Activated naive CD4-positive, alpha-beta T cell treated with anti-CD3 and anti-CD28 coated beads for 36 hours (primary cell): ENCODE results near the gene KCNMA1. TPM values are rescaled to one million over a fixed set of nuclear protein-coding genes. Genes with fewer than 3 reads are reported as not detected.

Experiments used
- CTCF ChIA-PET: fragments of 350-600 bp; sonication (Branson Sonifier 250); formaldehyde crosslinking; loops from one replicate; lab custom pipeline; 2021; ENCODE audit warnings: antibody characterized with exemption; lab: Charles Lee
- DNase-seq: peaks from one replicate; pipeline ENCODE4 v3.0.0-alpha.2; 2020
- H3K27ac Mint-ChIP-seq: one replicate; pipeline ENCODE4 v1.8.0; 2021; ENCODE audit warnings: mild to moderate bottlenecking, mixed read lengths
- H3K27me3 Mint-ChIP-seq: one replicate; pipeline ENCODE4 v1.8.0; 2021; ENCODE audit warnings: low read depth, mixed read lengths
- H3K36me3 Mint-ChIP-seq: one replicate; pipeline ENCODE4 v1.8.0; 2021; ENCODE audit warnings: low read depth, mixed read lengths
- H3K4me1 Mint-ChIP-seq: one replicate; pipeline ENCODE4 v1.8.0; 2021; ENCODE audit warnings: low read depth, mixed read lengths
- H3K4me3 Mint-ChIP-seq: one replicate; pipeline ENCODE4 v1.8.0; 2021; ENCODE audit warnings: mild to moderate bottlenecking, moderate library complexity, mixed read lengths
- H3K9me3 Mint-ChIP-seq: one replicate; pipeline ENCODE4 v1.8.0; 2021; ENCODE audit warnings: mixed read lengths
- intact Hi-C: fragments of 100-400 bp; cut with micrococcal nuclease; formaldehyde crosslinking; loops from one replicate; pipeline ENCODE4 v1.15.1; 2023
- total RNA-seq, 2 experiments: library from RNA; stranded (reverse); gene quantifications; one replicate each; pipeline ENCODE4 v1.2.3, GENCODE V29; 2021

The KCNMA1 gene
- total RNA-seq, 2 experiments from 2014 or later, result not detected

DNA sequence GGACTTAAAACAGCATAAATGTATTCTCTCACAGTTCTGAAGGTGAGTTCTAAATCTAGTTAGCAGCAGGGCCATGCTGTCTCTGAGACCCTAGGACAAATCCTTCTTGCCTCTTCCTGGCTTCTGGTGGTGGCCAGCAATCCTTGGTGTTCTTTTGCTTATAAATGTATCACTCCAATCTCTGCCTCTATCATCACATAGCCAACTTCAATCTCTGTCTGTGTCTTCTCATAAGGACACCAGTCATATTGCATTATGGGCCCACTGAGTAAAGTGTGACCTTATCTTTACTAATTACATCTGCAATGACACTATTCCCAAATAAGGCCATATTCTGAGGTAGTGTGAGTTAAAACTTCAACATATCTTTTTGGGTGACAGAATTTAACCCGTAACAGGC is 778.9 kb downstream of the KCNMA1 start:
- H3K36me3 Mint-ChIP-seq, result no peaks in the 10 kb centered on the region
- CTCF ChIA-PET, result interaction anchor here (0.7 kb wide), 1 partner anchor 146 kb away, joined by 3 read pairs; no protein-coding TSS in a partner anchor
- H3K27me3 Mint-ChIP-seq, result no peaks in the 10 kb centered on the region
- intact Hi-C loops, result no loop called here
- no peaks in the 10 kb centered on the region for H3K4me1 Mint-ChIP-seq
- H3K4me3 Mint-ChIP-seq, result no peak overlapping the region
- H3K27ac Mint-ChIP-seq, result no peak overlapping the region
- no peak for DNase-seq
- peaks cover 6% of the 10 kb centered on the region for H3K9me3 Mint-ChIP-seq

DNA sequence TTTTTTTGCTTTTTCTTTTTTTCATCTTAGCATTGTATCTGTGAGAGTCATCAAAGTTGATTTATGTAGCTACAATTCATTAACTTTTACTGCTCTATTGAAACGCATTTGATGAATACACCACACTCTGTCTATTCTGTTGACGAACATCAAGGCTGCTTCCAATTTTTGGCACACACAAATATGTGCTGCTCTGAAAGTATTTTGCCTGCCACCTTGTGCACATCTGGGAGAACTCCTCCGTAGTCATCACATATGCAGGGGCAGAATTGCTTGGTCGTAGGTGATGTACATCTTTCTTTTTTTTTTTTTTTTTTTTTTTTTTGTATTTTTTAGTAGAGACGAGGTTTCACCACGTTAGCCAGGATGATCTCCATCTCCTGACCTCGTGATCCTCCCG is 796.8 kb downstream of the KCNMA1 start:
- Mint-ChIP-seq H3K36me3 (no peaks in the 10 kb centered on the region), H3K4me1 (no peaks in the 10 kb centered on the region), H3K27ac (no peak overlapping the region), H3K4me3 (no peak overlapping the region), H3K27me3 (no peaks in the 10 kb centered on the region), H3K9me3 (peaks cover 2% of the 10 kb centered on the region)
- intact Hi-C loops, result no loop called here
- CTCF ChIA-PET, result no interaction called here
- DNase-seq, result no peak

GRCh38 chr10:76839276-76839675 is 798.3 kb downstream of the KCNMA1 start:
- intact Hi-C loops, result no loop called here
- Mint-ChIP-seq H3K4me1 (no peaks in the 10 kb centered on the region), H3K9me3 (peaks cover 3% of the 10 kb centered on the region), H3K27me3 (no peaks in the 10 kb centered on the region), H3K27ac (no peak overlapping the region), H3K36me3 (no peaks in the 10 kb centered on the region), H3K4me3 (no peak overlapping the region)
- CTCF ChIA-PET, result no interaction called here
- no peak for DNase-seq

GRCh38 chr10:76830218-76830617 is 807.4 kb downstream of the KCNMA1 start:
- intact Hi-C loops, result no loop called here
- Mint-ChIP-seq H3K36me3 (no peaks in the 10 kb centered on the region), H3K4me1 (no peaks in the 10 kb centered on the region), H3K27me3 (no peaks in the 10 kb centered on the region), H3K9me3 (peaks cover under 1% of the 10 kb centered on the region), H3K4me3 (no peak overlapping the region), H3K27ac (no peak overlapping the region)
- CTCF ChIA-PET, result no interaction called here
- DNase-seq, result no peak

GRCh38 chr10:76829724-76830123 is 807.9 kb downstream of the KCNMA1 start:
- Mint-ChIP-seq H3K4me3 (no peak overlapping the region), H3K36me3 (no peaks in the 10 kb centered on the region), H3K9me3 (no peaks in the 10 kb centered on the region), H3K4me1 (no peaks in the 10 kb centered on the region), H3K27me3 (no peaks in the 10 kb centered on the region), H3K27ac (no peak overlapping the region)
- intact Hi-C loops, result no loop called here
- DNase-seq, result no peak
- CTCF ChIA-PET, result no interaction called here
